PC-3 (cell line): ENCODE data around the gene IFITM5.

Source experiments
- CTCF ChIP-seq: fragments of 300-600 bp; sonication (generic); conservative IDR thresholded peaks from 2 replicates; pipeline ENCODE4 v1.5.1; 2017; ENCODE audit warnings: antibody characterized with exemption, low read depth, mild to moderate bottlenecking, low read length
- EZH2phosphoT487 ChIP-seq: fragments of 300-600 bp; sonication (generic); IDR thresholded peaks from 2 replicates; pipeline ENCODE4 v1.6.1; 2018; ENCODE audit warnings: mild to moderate bottlenecking, antibody characterized with exemption, low read length, borderline replicate concordance

GRCh38 chr11:255176-255575 is 44.1 kb downstream of the IFITM5 start:
- TF ChIP-seq EZH2phosphoT487 (no peak), CTCF (no peak)
